ENCODE results near the gene FFAR3.

Gene FFAR3

GRCh38 chr19:35331551-35332214, 26.6 kb upstream of the FFAR3 start:
- DNase-seq (ENCODE audit: low spot score): no peak

- no peak for DNase-seq (ENCODE audit: low spot score)
Observed at GRCh38 chr19:35332817-35333216, 25.4 kb upstream of the FFAR3 start.

- no peak for DNase-seq (ENCODE audit: low spot score)
Observed at GRCh38 chr19:35334144-35334753, 24.0 kb upstream of the FFAR3 start.

GRCh38 chr19:35336166-35336955, 21.9 kb upstream of the FFAR3 start:
- DNase-seq (ENCODE audit: low spot score): no peak

- no peak for DNase-seq (ENCODE audit: low spot score)
Observed at GRCh38 chr19:35337097-35337983, 20.9 kb upstream of the FFAR3 start.

DNA sequence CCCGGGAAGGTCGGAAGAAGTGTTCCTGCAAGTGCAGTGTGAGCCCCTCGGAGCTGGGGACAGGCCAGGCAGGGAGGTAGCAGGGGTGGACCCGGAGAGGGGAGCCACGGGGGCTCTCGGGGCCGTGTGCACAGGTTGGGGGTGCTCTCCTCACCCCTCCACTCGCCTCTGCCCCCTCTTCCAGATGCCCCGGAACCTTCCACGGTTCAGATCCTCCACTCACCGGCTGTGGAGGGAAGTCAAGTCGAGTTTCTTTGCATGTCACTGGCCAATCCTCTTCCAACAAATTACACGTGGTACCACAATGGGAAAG, 20.3 kb upstream of the FFAR3 start:
- no peak for DNase-seq (ENCODE audit: low spot score)

DNA sequence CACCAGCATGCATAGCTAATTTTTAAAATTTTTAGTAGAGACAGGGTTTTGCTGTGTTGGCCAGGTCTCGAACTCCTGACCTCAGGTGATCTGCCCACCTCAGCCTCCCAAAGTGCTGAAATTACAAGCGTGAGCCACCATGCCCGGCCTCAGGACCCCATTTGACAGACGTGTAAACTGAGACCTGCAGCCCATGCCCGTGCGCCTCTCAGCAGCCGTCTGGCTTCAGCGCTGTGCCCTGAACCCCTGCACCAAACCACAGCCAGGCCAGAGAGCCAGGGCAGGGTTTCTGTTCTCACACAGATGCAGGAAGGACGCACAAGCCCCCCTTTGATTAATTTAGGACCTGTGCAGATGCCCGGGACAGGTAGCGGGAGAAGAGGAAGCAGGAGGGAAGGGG, 17.8 kb upstream of the FFAR3 start:
- DNase-seq (ENCODE audit: low spot score): no peak

DNA sequence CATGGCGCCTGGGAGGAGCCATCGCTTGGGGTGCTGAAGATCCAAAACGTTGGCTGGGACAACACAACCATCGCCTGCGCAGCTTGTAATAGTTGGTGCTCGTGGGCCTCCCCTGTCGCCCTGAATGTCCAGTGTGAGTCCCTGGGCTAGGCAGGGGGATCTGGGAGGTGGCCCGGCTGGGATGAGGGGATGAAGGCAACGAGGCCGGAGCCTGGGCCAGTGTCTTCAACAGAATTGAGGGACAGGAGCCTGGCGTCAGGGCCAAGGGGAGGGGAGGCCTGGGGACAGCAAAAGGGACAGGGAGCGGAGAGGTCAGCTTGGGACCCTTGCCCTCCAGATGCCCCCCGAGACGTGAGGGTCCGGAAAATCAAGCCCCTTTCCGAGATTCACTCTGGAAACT, 17.3 kb upstream of the FFAR3 start:
- DNase-seq (ENCODE audit: low spot score): no peak

GRCh38 chr19:35341565-35342225, 16.6 kb upstream of the FFAR3 start:
- DNase-seq (ENCODE audit: low spot score): no peak

DNA sequence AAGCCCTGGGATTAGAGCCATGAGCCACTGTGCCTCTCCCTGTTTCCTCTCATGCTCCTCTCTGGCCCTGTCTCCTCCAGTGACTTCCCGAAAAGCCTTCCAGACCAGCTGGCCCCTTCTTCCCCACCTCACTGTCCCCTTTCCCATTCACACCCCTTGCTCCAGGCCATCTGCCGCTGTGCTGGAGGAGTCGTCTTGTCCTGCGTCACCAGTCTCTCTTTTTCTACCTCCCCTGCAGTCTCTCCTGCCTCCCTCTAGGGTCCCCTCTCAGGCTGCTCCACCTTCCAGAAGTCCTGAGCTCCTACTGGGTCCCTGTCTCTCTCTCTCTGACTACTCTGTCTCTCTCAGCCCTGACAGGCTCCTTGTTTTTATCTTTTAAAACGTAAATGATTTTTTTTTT, 15.8 kb upstream of the FFAR3 start:
- DNase-seq (ENCODE audit: low spot score): no peak

DNA sequence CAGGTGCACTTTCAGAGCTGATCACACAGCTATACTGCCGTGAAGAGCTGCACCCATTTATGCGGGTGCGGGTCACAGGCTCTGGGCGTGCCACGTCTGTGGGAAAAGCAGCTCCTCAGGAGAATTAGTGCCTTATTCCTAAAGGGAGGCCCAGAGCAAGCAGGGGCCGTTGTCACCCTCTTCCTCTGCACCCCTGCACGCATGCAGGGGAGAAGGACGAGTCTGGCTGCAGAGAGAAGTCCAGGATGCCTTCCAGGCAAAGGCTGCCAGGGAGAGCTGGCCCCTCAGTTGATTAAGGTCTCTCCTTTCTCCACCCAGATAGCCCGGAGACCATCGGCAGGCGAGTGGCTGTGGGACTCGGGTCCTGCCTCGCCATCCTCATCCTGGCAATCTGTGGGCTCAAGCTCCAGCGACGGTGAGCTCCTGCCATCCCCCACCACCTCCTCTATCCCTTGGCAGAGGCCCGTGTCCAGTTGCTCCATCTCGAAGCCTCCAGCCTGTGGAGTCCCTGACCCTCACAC, 13.7 kb upstream of the FFAR3 start:
- no peak for DNase-seq (ENCODE audit: low spot score)

DNA sequence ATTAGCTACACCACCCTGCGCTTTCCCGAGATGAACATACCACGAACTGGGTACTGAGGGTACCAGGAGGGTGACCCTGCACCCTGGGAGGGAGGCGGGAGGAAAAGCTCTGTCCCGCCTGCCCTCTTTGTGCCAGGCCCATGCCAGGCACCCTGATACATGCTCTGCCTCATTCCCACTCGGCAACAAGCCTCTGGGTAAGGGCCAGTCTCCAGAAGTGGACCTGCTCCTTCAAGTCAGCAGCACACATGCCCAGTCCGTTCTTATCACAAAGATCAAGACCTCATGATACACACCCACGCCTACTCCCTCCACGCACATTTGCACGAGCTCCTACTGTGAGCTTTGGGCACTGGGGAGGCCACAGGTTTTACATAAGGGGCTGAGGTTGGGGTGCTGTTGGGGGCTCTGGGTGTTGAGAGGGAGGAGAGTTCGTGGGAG, 12.6 kb upstream of the FFAR3 start:
- no peak for DNase-seq (ENCODE audit: low spot score)

DNA sequence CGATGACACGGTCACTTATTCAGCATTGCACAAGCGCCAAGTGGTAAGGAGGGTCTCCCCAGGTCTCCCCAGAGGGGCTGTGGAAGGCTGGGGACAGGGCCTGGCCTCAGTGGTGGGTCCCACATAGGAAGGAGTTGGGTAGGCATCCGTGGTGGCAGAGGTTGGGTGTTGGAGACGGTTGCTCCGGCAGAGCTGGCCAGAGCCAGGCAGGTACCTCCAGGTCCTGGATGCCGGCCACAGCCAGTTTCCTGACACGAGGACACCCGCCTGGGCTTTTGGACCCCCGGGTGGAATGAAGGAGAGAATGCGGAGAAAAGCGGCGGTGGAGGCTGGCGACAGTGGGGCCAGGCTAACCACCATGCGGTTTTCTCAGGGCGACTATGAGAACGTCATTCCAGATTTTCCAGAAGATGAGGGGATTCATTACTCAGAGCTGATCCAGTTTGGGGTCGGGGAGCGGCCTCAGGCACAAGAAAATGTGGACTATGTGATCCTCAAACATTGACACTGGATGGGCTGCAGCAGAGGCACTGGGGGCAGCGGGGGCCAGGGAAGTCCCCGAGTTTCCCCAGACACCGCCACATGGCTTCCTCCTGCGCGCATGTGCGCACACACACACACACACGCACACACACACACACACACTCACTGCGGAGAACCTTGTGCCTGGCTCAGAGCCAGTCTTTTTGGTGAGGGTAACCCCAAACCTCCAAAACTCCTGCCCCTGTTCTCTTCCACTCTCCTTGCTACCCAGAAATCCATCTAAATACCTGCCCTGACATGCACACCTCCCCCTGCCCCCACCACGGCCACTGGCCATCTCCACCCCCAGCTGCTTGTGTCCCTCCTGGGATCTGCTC, 11.8 kb upstream of the FFAR3 start:
- no peak for DNase-seq (ENCODE audit: low spot score)

DNA sequence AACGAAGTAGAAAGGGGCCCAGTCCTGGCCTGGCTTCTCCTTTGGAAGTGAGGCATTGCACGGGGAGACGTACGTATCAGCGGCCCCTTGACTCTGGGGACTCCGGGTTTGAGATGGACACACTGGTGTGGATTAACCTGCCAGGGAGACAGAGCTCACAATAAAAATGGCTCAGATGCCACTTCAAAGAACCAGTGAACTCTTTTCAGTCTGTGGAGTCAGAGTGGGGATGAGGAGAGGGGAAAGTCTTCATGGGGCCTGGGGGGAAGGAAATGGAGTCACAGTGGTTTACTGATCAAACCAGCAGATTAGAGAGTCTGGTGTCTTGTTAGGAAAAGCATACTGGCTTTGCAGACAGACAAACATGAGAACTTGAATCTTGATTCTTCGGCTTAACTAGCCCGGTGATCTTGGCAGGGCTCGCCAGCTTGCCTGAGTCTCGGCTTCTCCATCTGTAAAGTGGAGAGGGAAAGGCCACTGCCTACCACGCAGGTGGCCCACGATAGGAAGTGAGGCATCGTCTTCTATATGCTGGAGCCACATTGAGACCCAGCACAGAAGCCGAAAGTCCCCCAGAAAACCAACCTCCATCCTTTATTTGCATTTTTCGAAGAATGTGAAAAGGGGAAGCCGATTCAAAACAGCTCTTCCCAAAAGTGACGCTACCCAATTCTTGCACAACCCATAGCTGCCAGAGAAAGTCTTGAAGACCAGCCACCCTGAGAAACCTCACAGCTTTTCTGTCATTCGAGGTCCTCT, 10.9 kb upstream of the FFAR3 start, which contains the start of gene FFAR1:
Gene FFAR1 (plus strand): TSS at position 732 of the 759 bp plus-strand sequence. CDS start 3,650 bp downstream, outside the sequence.
- no peak for DNase-seq (ENCODE audit: low spot score)

DNA sequence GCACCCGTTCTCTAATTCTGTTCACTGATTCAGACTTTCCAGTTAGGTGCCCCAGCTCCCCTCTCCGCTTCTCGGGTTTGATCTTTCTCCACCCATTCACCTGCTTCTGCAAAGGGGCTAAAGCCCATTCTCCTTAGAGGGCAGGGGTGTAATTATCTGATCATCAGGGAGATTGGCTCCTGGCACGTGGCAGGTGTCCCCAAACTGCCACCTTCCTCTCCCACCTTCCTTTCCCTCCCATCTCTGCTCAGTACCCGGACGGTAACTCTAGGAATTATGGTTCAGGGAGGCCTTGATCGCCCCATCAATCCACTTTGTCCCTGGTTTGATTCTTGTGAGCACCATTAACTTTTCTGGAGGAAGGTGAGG, 10.3 kb upstream of the FFAR3 start:
- DNase-seq (ENCODE audit: low spot score): no peak

- DNase-seq (ENCODE audit: low spot score): no peak
Observed at GRCh38 chr19:35348911-35349611, 9.2 kb upstream of the FFAR3 start.

- no peak for DNase-seq (ENCODE audit: low spot score)
Observed at GRCh38 chr19:35349614-35350521, 8.4 kb upstream of the FFAR3 start.

GRCh38 chr19:35350591-35350990, 7.7 kb upstream of the FFAR3 start:
- DNase-seq (ENCODE audit: low spot score): no peak
